H9 (cell line): ENCODE data around the gene LRTM2. TPM values are rescaled to one million over a fixed set of nuclear protein-coding genes. Genes with fewer than 3 reads are reported as not detected.

Source experiments
- DNase-seq: peaks from one replicate; pipeline ENCODE4 v3.0.0-alpha.2; 2017
- H2AFZ ChIP-seq: one replicate; pipeline ENCODE4 v1.6.1; 2013; ENCODE audit warnings: mild to moderate bottlenecking, low read length, control low read depth, moderate library complexity
- H2AK5ac ChIP-seq: 2 replicates; pipeline ENCODE4 v1.6.1; 2013; ENCODE audit warnings: low read length, control low read depth, mixed read lengths; ENCODE audit not compliant: insufficient read length
- H2BK120ac ChIP-seq: one replicate; pipeline ENCODE4 v1.6.1; 2013; ENCODE audit warnings: low read depth, mild to moderate bottlenecking, low read length, control low read depth, inconsistent platforms; ENCODE audit not compliant: poor library complexity, severe bottlenecking
- H2BK12ac ChIP-seq: 2 replicates; pipeline ENCODE4 v1.6.1; 2013; ENCODE audit warnings: low read length, control low read depth, mixed read lengths, low read depth; ENCODE audit not compliant: insufficient read length
- H2BK15ac ChIP-seq: 2 replicates; pipeline ENCODE4 v1.6.1; 2013; ENCODE audit warnings: low read depth, low read length, control low read depth
- H2BK20ac ChIP-seq: one replicate; pipeline ENCODE4 v1.6.1; 2013; ENCODE audit warnings: low read depth, mild to moderate bottlenecking, low read length, control low read depth, inconsistent platforms; ENCODE audit not compliant: poor library complexity, severe bottlenecking
- H2BK5ac ChIP-seq: 2 replicates; pipeline ENCODE4 v1.6.1; 2013; ENCODE audit warnings: low read length, control low read depth, mixed read lengths; ENCODE audit not compliant: insufficient read length
- H3K14ac ChIP-seq: 2 replicates; pipeline ENCODE4 v1.6.1; 2013; ENCODE audit warnings: low read length, control low read depth; ENCODE audit not compliant: insufficient read depth
- H3K18ac ChIP-seq: 2 replicates; pipeline ENCODE4 v1.6.1; 2013; ENCODE audit warnings: low read depth, mild to moderate bottlenecking, mixed read lengths, low read length, control low read depth; ENCODE audit not compliant: insufficient read length
- H3K23ac ChIP-seq: 2 replicates; pipeline ENCODE4 v1.6.1; 2013; ENCODE audit warnings: low read length, control low read depth, mixed read lengths, low read depth; ENCODE audit not compliant: insufficient read length
- H3K23me2 ChIP-seq: 2 replicates; pipeline ENCODE4 v1.6.1; 2013; ENCODE audit warnings: low read depth, mild to moderate bottlenecking, mixed read lengths, low read length, control low read depth; ENCODE audit not compliant: insufficient read length, poor library complexity, severe bottlenecking
- H3K27ac ChIP-seq: 2 replicates; pipeline ENCODE4 v1.5.1; 2013; ENCODE audit warnings: low read length, control low read depth, mixed read lengths, low read depth; ENCODE audit not compliant: insufficient read length
- H3K27me3 ChIP-seq: 2 replicates; pipeline ENCODE4 v1.6.1; 2013; ENCODE audit warnings: low read length, control low read depth, inconsistent platforms; ENCODE audit not compliant: insufficient read depth
- H3K4ac ChIP-seq: 2 replicates; pipeline ENCODE4 v1.6.1; 2013; ENCODE audit warnings: low read depth, mild to moderate bottlenecking, control low read depth, inconsistent platforms, low read length, moderate library complexity
- H3K4me1 ChIP-seq: 2 replicates; pipeline ENCODE4 v1.6.1; 2013; ENCODE audit warnings: low read length, control low read depth, inconsistent platforms; ENCODE audit not compliant: insufficient read depth
- H3K4me2 ChIP-seq: 2 replicates; pipeline ENCODE4 v1.6.1; 2013; ENCODE audit warnings: low read length, control low read depth, mixed read lengths; ENCODE audit not compliant: insufficient read length, insufficient read depth
- H3K56ac ChIP-seq: 2 replicates; pipeline ENCODE4 v1.6.1; 2013; ENCODE audit warnings: low read depth, mild to moderate bottlenecking, mixed read lengths, low read length, control low read depth; ENCODE audit not compliant: insufficient read length
- H3K79me1 ChIP-seq: 2 replicates; pipeline ENCODE4 v1.6.1; 2013; ENCODE audit warnings: low read depth, mild to moderate bottlenecking, moderate library complexity, low read length, control low read depth, inconsistent platforms; ENCODE audit not compliant: insufficient read depth, poor library complexity, severe bottlenecking
- H3K79me2 ChIP-seq: 2 replicates; pipeline ENCODE4 v1.6.1; 2013; ENCODE audit warnings: low read length, control low read depth, inconsistent platforms; ENCODE audit not compliant: insufficient read depth
- H3K9ac ChIP-seq: 2 replicates; pipeline ENCODE4 v1.6.1; 2013; ENCODE audit warnings: low read length, control low read depth, mixed read lengths; ENCODE audit not compliant: insufficient read length; ENCODE audit errors: extremely low read depth
- H3K9me3 ChIP-seq: one replicate; pipeline ENCODE4 v1.6.1; 2013; ENCODE audit warnings: low read depth, low read length, inconsistent platforms; ENCODE audit not compliant: control insufficient read depth
- H3T11ph ChIP-seq: one replicate; pipeline ENCODE4 v1.6.1; 2013; ENCODE audit warnings: mild to moderate bottlenecking, low read length, control low read depth, inconsistent platforms
- H4K20me1 ChIP-seq: one replicate; pipeline ENCODE4 v1.6.1; 2013; ENCODE audit not compliant: control insufficient read depth, insufficient read length, insufficient read depth
- H4K5ac ChIP-seq: 2 replicates; pipeline ENCODE4 v1.6.1; 2013; ENCODE audit warnings: low read depth, mild to moderate bottlenecking, mixed read lengths, low read length, control low read depth; ENCODE audit not compliant: insufficient read length
- H4K8ac ChIP-seq: replicated peaks from 2 replicates; pipeline ENCODE4 v1.6.1; 2013; ENCODE audit warnings: low read length, control low read depth, mixed read lengths, low read depth; ENCODE audit not compliant: insufficient read length
- H4K91ac ChIP-seq: 2 replicates; pipeline ENCODE4 v1.6.1; 2013; ENCODE audit warnings: low read depth, mild to moderate bottlenecking, moderate library complexity, mixed read lengths, low read length, control low read depth; ENCODE audit not compliant: insufficient read length
- H3K27ac Mint-ChIP-seq, 3 experiments: 2 replicates in 2 of 3; 3 replicates in 1 of 3; pipeline ENCODE4 v1.8.0; 2020 to 2021; ENCODE audit warnings: mixed read lengths in 3 of 3, mild to moderate bottlenecking in 1 of 3, moderate library complexity in 1 of 3
- H3K27me3 Mint-ChIP-seq: 2 replicates; pipeline ENCODE4 v1.8.0; 2021; ENCODE audit warnings: low read depth, mild to moderate bottlenecking, moderate library complexity, mixed read lengths
- H3K36me3 Mint-ChIP-seq, 3 experiments: 2 replicates in 2 of 3; 3 replicates in 1 of 3; pipeline ENCODE4 v1.8.0; 2020 to 2021; ENCODE audit warnings: low read depth in 3 of 3, mixed read lengths in 3 of 3; ENCODE audit not compliant: insufficient read depth in 1 of 3
- H3K4me1 Mint-ChIP-seq, 2 experiments: 2 replicates each; pipeline ENCODE4 v1.8.0; 2020; ENCODE audit warnings: mixed read lengths in 2 of 2
- H3K4me3 Mint-ChIP-seq, 2 experiments: 2 replicates in 1 of 2; 3 replicates in 1 of 2; pipeline ENCODE4 v1.8.0; 2020 to 2021; ENCODE audit warnings: mild to moderate bottlenecking in 2 of 2, mixed read lengths in 2 of 2, moderate library complexity in 1 of 2
- H3K9me3 Mint-ChIP-seq, 2 experiments: 2 replicates in 1 of 2; 3 replicates in 1 of 2; pipeline ENCODE4 v1.8.0; 2020; ENCODE audit warnings: mild to moderate bottlenecking in 2 of 2, mixed read lengths in 2 of 2, moderate library complexity in 1 of 2
- WGBS: extraction: QIAGEN DNeasy Blood & Tissue Kit; methylation state at CpG from one replicate; pipeline ENCODE4 v1.1.7; 2013; ENCODE audit warnings: missing lambda C conversion rate, low lambda C conversion rate, mixed read lengths; ENCODE audit not compliant: insufficient read length; ENCODE audit errors: extremely low coverage; 5-methylcytosine and 5-hydroxymethylcytosine counted together
- total RNA-seq: library from RNA; stranded (reverse); gene quantifications from 2 replicates; pipeline ENCODE4 v1.2.1, GENCODE V29; 2021
- TF ChIP-seq, protein P1 (sequence below): fragments of 200-600 bp; sonication (generic); conservative IDR thresholded peaks from 3 replicates; pipeline ENCODE4 v1.8.0; 2021; ENCODE audit warnings: antibody characterized with exemption, mild to moderate bottlenecking

The LRTM2 gene
- total RNA-seq, 1 experiment from 2014 or later: not detected

- H3K36me3 Mint-ChIP-seq: no peaks in the 10 kb centered on the region
- no CpG with 5 or more reads among the region's 22 CpGs for WGBS
- Histone ChIP-seq H3K4ac (no peak overlapping the region), H3K27me3 (0 out of 2 replicates have a peak, but pooled peaks cover 2% of the 10 kb centered on the region), H3K9ac (no peak overlapping the region), H3K23me2 (no peaks in the 10 kb centered on the region), H3K9me3 (no peaks in the 10 kb centered on the region), H3K56ac (no peak overlapping the region), H3K27ac (no peak overlapping the region), H4K5ac (no peak overlapping the region), H3K18ac (no peak overlapping the region), H2BK5ac (no peak overlapping the region), H2BK15ac (no peak overlapping the region), H2AK5ac (no peak overlapping the region), H3K4me2 (no peak overlapping the region), H3K23ac (no peak overlapping the region), H2BK12ac (no peak overlapping the region), H4K91ac (no peak overlapping the region), H3K14ac (no peak overlapping the region; the same call in 1 of the 2 replicates), H3K79me1 (no peaks in the 10 kb centered on the region), H4K20me1 (no peaks in the 10 kb centered on the region), H3K79me2 (no peaks in the 10 kb centered on the region), H3K4me1 (no peaks in the 10 kb centered on the region), H2BK120ac (no peak overlapping the region), H4K8ac (no peak overlapping the region), H3T11ph (no peak overlapping the region), H2AFZ (no peak overlapping the region), H2BK20ac (no peak overlapping the region)
- H3K9me3 Mint-ChIP-seq: no peaks in the 10 kb centered on the region
- no peaks in the 10 kb centered on the region; the same call in none of the 2 replicates for H3K27me3 Mint-ChIP-seq
- no peak overlapping the region for H3K4me3 Mint-ChIP-seq
- H3K4me1 Mint-ChIP-seq: peaks cover 0 to 6% of the 10 kb centered on the region in 2 experiments; a peak in 2 of 4 replicates
- TF ChIP-seq, protein P1, sequence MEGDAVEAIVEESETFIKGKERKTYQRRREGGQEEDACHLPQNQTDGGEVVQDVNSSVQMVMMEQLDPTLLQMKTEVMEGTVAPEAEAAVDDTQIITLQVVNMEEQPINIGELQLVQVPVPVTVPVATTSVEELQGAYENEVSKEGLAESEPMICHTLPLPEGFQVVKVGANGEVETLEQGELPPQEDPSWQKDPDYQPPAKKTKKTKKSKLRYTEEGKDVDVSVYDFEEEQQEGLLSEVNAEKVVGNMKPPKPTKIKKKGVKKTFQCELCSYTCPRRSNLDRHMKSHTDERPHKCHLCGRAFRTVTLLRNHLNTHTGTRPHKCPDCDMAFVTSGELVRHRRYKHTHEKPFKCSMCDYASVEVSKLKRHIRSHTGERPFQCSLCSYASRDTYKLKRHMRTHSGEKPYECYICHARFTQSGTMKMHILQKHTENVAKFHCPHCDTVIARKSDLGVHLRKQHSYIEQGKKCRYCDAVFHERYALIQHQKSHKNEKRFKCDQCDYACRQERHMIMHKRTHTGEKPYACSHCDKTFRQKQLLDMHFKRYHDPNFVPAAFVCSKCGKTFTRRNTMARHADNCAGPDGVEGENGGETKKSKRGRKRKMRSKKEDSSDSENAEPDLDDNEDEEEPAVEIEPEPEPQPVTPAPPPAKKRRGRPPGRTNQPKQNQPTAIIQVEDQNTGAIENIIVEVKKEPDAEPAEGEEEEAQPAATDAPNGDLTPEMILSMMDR: no peak
- DNase-seq: no peak
- H3K27ac Mint-ChIP-seq: no peak overlapping the region; a peak in 1 of 7 replicates
Observed at GRCh38 chr12:1808798-1809480, 11.4 kb upstream of the LRTM2 start.
